HEK293 (cell line): ENCODE measurements around the gene ITGA2.

Experiments used
- CTCF ChIA-PET: fragments of 350-600 bp; formaldehyde crosslinking; extraction: SDS; loops from one replicate; lab custom pipeline; 2021; ENCODE audit warnings: antibody characterized with exemption; lab: Yijun Ruan, JAX
- POLR2A ChIA-PET: fragments of 300-600 bp; formaldehyde crosslinking; extraction: SDS; loops from one replicate; lab custom pipeline; 2020; ENCODE audit warnings: antibody characterized with exemption, inconsistent platforms; lab: Yijun Ruan, JAX
- H3K27ac ChIP-seq: fragments of 200-500 bp; sonication (Bioruptor generic); 2 replicates; pipeline ENCODE4 v1.5.1; 2014; ENCODE audit warnings: low read depth, low read length, control low read depth, inconsistent platforms; ENCODE audit errors: extremely low read depth
- H3K36me3 ChIP-seq, 2 experiments: fragments of 200-500 bp in 1 of 2; sonication (Bioruptor generic) in 1 of 2; 1 replicate in 1 of 2; 2 replicates in 1 of 2; pipeline ENCODE4 v1.5.1; 2014 to 2017; ENCODE audit warnings: inconsistent platforms in 2 of 2, low read length in 2 of 2; ENCODE audit not compliant: control insufficient read depth in 2 of 2, insufficient read depth in 1 of 2
- H3K4me1 ChIP-seq: fragments of 200-500 bp; sonication (Bioruptor generic); 2 replicates; pipeline ENCODE4 v1.5.1; 2014; ENCODE audit warnings: mild to moderate bottlenecking, low read length, inconsistent platforms; ENCODE audit not compliant: control insufficient read depth, insufficient read depth
- H3K4me3 ChIP-seq: 2 replicates; pipeline ENCODE4 v1.5.1; 2011; ENCODE audit warnings: low read depth, mild to moderate bottlenecking, control low read depth, low read length, moderate library complexity
- H3K9me3 ChIP-seq: fragments of 200-500 bp; sonication (Bioruptor generic); 2 replicates; pipeline ENCODE4 v1.5.1; 2014; ENCODE audit warnings: low read depth, low read length, inconsistent platforms; ENCODE audit not compliant: control insufficient read depth, insufficient read depth
- HOXC10 ChIP-seq: sonication (generic); formaldehyde crosslinking; IDR thresholded peaks from 2 replicates; pipeline ENCODE4 v1.8.1; 2023; ENCODE audit warnings: mild to moderate bottlenecking, missing genetic modification reagents
- KLF9 ChIP-seq: fragments of 450-650 bp; formaldehyde crosslinking; IDR thresholded peaks from 2 replicates; pipeline ENCODE4 v1.5.1; 2016; ENCODE audit warnings: missing biosample characterization, missing genetic modification characterization, low read depth
- MEIS1 ChIP-seq: sonication (generic); formaldehyde crosslinking; IDR thresholded peaks from 2 replicates; pipeline ENCODE4 v1.8.1; 2022; ENCODE audit warnings: missing genetic modification reagents, mild to moderate bottlenecking, borderline replicate concordance
- MYNN ChIP-seq: fragments of 450-650 bp; formaldehyde crosslinking; IDR thresholded peaks from 2 replicates; pipeline ENCODE4 v1.5.1; 2016; ENCODE audit warnings: missing biosample characterization, missing genetic modification characterization, borderline replicate concordance
- PRDM1 ChIP-seq: fragments of 450-650 bp; formaldehyde crosslinking; IDR thresholded peaks from 2 replicates; pipeline ENCODE4; 2016; ENCODE audit warnings: missing biosample characterization, missing genetic modification characterization
- PRDM2 ChIP-seq: fragments of 450-650 bp; formaldehyde crosslinking; IDR thresholded peaks from 2 replicates; pipeline ENCODE4 v1.5.1; 2016; ENCODE audit warnings: missing biosample characterization, missing genetic modification characterization, borderline replicate concordance
- REPIN1 ChIP-seq: fragments of 450-650 bp; formaldehyde crosslinking; IDR thresholded peaks from 2 replicates; pipeline ENCODE4 v1.5.1; 2017; ENCODE audit warnings: missing biosample characterization, missing genetic modification characterization, low read depth
- SP3 ChIP-seq: fragments of 450-650 bp; formaldehyde crosslinking; IDR thresholded peaks from 2 replicates; pipeline ENCODE4 v1.5.1; 2016; ENCODE audit warnings: missing biosample characterization, missing genetic modification characterization
- ZBTB6 ChIP-seq: fragments of 450-650 bp; formaldehyde crosslinking; IDR thresholded peaks from 2 replicates; pipeline ENCODE4 v1.5.1; 2017; ENCODE audit warnings: missing biosample characterization, missing genetic modification characterization
- ZNF114 ChIP-seq: fragments of 450-650 bp; formaldehyde crosslinking; IDR thresholded peaks from 2 replicates; pipeline ENCODE4 v1.5.0; 2017; ENCODE audit warnings: missing biosample characterization, missing genetic modification characterization
- ZNF211 ChIP-seq: fragments of 450-650 bp; formaldehyde crosslinking; IDR thresholded peaks from 2 replicates; pipeline ENCODE4 v1.5.1; 2016; ENCODE audit warnings: low read depth, missing biosample characterization, missing genetic modification characterization
- ZNF302 ChIP-seq: fragments of 450-650 bp; formaldehyde crosslinking; IDR thresholded peaks from 2 replicates; pipeline ENCODE4 v1.5.1; 2016; ENCODE audit warnings: missing biosample characterization, missing genetic modification characterization, low read depth
- ZNF391 ChIP-seq: fragments of 450-650 bp; formaldehyde crosslinking; IDR thresholded peaks from 2 replicates; pipeline ENCODE4 v1.5.1; 2016; ENCODE audit warnings: low read depth, missing biosample characterization, missing genetic modification characterization, borderline replicate concordance
- ZNF48 ChIP-seq: fragments of 450-650 bp; formaldehyde crosslinking; IDR thresholded peaks from 2 replicates; pipeline ENCODE4 v1.5.1; 2016; ENCODE audit warnings: missing biosample characterization, missing genetic modification characterization
- ZNF670 ChIP-seq: fragments of 450-650 bp; formaldehyde crosslinking; IDR thresholded peaks from 2 replicates; pipeline ENCODE4 v1.5.1; 2016; ENCODE audit warnings: missing biosample characterization, missing genetic modification characterization, low read depth
- ZNF707 ChIP-seq: fragments of 450-650 bp; formaldehyde crosslinking; IDR thresholded peaks from 2 replicates; pipeline ENCODE4 v1.5.1; 2016; ENCODE audit warnings: missing biosample characterization, missing genetic modification characterization
- ZNF785 ChIP-seq: fragments of 450-650 bp; formaldehyde crosslinking; IDR thresholded peaks from 2 replicates; pipeline ENCODE4 v1.5.1; 2016; ENCODE audit warnings: missing biosample characterization, missing genetic modification characterization
- TF ChIP-seq, protein P1 (sequence below): fragments of 450-650 bp; formaldehyde crosslinking; IDR thresholded peaks from 2 replicates; pipeline ENCODE4 v1.5.1; 2016; ENCODE audit warnings: missing biosample characterization, missing genetic modification characterization
- TF ChIP-seq, protein P2 (sequence below): fragments of 450-650 bp; formaldehyde crosslinking; optimal IDR thresholded peaks from 2 replicates; pipeline ENCODE3; 2016; ENCODE audit warnings: missing biosample characterization, mild to moderate bottlenecking, missing genetic modification characterization

ITGA2 gene

DNA sequence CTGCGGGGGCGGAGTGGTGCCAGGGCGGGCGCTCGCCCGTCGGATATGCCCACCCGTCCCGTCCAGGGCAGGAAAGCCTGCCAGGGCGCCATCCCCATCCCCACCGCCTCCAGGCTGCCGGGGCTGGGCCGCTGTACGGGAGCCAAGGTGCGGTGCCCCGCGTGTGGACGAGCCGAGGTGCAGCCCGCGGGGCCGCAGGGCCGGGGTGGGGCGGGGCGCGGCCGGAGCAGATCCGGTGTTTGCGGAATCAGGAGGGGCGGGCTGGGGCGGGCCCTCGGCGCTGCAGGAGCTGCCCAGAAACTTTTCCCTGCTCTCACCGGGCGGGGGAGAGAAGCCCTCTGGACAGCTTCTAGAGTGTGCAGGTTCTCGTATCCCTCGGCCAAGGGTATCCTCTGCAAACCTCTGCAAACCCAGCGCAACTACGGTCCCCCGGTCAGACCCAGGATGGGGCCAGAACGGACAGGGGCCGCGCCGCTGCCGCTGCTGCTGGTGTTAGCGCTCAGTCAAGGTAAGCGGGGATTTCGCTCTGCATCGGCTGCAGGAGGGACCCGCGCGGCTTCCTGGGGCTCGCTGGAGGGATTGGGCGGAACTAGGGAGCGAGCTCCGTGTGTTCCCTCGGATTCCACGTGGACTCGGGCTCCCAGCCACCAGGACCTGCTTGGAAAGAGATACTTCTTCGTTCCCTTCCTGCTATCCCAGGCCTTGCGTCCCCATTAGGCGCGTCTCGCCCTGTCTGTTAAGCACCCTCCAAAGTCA is at the start of gene ITGA2 (continued):
- TF ChIP-seq PRDM1 (tag by site-specific recombination), result no peak
- peak; percentile 38; the same call in 1 of the 2 replicates for TF ChIP-seq KLF9
- peak; percentile 60 for TF ChIP-seq REPIN1 (tag by site-specific recombination)

GRCh38 chr5:52943285-52943684 is 45.9 kb upstream of the ITGA2 start:
- POLR2A ChIA-PET, result no interaction called here
- TF ChIP-seq, protein P1, sequence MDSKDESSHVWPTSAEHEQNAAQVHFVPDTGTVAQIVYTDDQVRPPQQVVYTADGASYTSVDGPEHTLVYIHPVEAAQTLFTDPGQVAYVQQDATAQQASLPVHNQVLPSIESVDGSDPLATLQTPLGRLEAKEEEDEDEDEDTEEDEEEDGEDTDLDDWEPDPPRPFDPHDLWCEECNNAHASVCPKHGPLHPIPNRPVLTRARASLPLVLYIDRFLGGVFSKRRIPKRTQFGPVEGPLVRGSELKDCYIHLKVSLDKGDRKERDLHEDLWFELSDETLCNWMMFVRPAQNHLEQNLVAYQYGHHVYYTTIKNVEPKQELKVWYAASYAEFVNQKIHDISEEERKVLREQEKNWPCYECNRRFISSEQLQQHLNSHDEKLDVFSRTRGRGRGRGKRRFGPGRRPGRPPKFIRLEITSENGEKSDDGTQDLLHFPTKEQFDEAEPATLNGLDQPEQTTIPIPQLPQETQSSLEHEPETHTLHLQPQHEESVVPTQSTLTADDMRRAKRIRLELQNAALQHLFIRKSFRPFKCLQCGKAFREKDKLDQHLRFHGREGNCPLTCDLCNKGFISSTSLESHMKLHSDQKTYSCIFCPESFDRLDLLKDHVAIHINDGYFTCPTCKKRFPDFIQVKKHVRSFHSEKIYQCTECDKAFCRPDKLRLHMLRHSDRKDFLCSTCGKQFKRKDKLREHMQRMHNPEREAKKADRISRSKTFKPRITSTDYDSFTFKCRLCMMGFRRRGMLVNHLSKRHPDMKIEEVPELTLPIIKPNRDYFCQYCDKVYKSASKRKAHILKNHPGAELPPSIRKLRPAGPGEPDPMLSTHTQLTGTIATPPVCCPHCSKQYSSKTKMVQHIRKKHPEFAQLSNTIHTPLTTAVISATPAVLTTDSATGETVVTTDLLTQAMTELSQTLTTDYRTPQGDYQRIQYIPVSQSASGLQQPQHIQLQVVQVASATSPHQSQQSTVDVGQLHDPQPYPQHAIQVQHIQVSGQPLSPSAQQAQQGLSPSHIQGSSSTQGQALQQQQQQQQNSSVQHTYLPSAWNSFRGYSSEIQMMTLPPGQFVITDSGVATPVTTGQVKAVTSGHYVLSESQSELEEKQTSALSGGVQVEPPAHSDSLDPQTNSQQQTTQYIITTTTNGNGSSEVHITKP (tag by site-specific recombination), result no peak
- TF ChIP-seq PRDM2 (tag by site-specific recombination) (no peak), ZNF670 (no peak), ZNF211 (tag by site-specific recombination) (no peak), MEIS1 (CRISPR knock-in tag) (no peak), MYNN (tag by site-specific recombination) (no peak), HOXC10 (CRISPR knock-in tag) (no peak), ZNF114 (tag by site-specific recombination) (no peak), ZNF391 (tag by site-specific recombination) (no peak), ZNF707 (tag by site-specific recombination) (no peak), PRDM1 (tag by site-specific recombination) (no peak), SP3 (tag by site-specific recombination) (no peak), ZNF785 (no peak), ZNF302 (tag by site-specific recombination) (no peak), ZBTB6 (tag by site-specific recombination) (no peak), ZNF48 (tag by site-specific recombination) (no peak)
- TF ChIP-seq, protein P2, sequence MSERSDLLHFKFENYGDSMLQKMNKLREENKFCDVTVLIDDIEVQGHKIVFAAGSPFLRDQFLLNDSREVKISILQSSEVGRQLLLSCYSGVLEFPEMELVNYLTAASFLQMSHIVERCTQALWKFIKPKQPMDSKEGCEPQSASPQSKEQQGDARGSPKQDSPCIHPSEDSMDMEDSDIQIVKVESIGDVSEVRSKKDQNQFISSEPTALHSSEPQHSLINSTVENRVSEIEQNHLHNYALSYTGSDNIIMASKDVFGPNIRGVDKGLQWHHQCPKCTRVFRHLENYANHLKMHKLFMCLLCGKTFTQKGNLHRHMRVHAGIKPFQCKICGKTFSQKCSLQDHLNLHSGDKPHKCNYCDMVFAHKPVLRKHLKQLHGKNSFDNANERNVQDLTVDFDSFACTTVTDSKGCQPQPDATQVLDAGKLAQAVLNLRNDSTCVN, result no peak
- TF ChIP-seq, all 188 proteins: peak for 0
- Histone ChIP-seq H3K36me3 (no peaks in the 10 kb centered on the region), H3K9me3 (no peaks in the 10 kb centered on the region), H3K27ac (no peak overlapping the region), H3K4me3 (no peak overlapping the region), H3K4me1 (no peaks in the 10 kb centered on the region)
- CTCF ChIA-PET, result interaction anchor here (0.5 kb wide), 1 partner anchor 18 kb away, joined by 3 read pairs; no protein-coding TSS in a partner anchor
